ENCODE measurements around the gene REPIN1.
A peak's percentile ranks its signal among the peaks of the same experiment; 100 is the strongest.

REPIN1 gene

DNA sequence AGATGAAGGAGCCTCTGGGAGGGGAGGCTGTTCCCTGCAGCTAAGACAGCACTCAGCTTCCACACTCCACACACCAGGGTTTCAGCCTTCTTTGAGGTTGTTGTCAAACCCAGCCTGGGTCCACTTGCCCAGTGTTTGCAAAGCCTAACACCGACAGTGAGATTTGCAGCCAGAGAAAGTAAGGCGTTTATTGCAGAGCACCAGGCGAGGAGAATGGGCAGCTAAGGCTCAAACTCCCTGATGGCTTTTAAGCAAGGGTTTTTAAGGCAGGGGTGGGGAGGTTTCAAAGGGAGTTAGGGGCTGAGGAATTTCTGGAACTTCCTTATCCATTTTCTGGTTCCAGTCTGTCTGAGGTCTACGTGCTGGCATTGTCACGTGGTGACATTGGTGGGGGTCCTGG is 5.8 kb downstream of the REPIN1 start:
- no peak for DNase-seq (ENCODE audit: low read depth)
- TF ChIP-seq, protein P1, sequence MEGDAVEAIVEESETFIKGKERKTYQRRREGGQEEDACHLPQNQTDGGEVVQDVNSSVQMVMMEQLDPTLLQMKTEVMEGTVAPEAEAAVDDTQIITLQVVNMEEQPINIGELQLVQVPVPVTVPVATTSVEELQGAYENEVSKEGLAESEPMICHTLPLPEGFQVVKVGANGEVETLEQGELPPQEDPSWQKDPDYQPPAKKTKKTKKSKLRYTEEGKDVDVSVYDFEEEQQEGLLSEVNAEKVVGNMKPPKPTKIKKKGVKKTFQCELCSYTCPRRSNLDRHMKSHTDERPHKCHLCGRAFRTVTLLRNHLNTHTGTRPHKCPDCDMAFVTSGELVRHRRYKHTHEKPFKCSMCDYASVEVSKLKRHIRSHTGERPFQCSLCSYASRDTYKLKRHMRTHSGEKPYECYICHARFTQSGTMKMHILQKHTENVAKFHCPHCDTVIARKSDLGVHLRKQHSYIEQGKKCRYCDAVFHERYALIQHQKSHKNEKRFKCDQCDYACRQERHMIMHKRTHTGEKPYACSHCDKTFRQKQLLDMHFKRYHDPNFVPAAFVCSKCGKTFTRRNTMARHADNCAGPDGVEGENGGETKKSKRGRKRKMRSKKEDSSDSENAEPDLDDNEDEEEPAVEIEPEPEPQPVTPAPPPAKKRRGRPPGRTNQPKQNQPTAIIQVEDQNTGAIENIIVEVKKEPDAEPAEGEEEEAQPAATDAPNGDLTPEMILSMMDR (IDR thresholded peaks at IDR 0.05; ENCODE audit: low read length, missing control alignments), result no peak
- no peak overlapping the region for H3K4me3 ChIP-seq (replicated peaks; ENCODE audit: low read depth, low read length)

DNA sequence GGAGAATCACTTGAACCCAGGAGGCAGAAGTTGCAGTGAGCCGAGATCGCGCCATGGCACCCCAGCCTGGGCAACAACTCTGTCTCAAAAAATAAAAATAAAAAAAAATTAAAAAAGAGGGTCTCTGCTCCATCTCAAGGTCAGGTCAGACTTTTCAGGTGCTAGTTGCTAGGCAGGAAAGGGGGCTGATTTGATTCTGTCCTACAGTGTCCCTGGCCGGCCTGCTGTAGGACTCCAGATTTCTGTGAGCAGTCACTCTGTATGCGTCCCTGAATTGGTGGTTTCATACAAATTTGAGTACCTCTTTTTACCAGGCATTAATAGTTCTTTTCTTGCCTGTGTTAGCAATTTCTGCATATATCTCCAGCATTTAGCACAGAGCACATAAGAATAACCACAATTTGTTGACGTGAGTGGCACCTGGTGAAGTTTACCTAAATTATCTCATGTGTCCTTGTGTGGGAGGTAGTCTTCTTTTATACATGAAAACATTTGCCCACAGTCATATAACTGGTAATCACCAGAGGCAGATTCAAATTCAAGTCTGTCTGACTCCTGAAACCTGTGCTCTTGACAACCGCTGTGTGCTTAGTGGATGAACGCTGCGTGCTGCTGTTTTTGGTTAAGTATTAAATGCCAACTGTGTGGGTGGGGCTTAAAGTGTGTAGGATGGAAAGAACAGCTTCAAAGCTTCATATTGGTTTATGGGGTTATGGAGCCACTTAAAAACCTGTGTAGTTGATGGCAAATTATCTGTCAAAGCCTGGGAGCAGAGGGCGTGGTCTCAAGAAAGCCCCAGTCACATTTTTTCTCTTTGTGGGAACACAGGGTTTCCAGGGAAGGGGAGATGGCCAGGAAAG is 7.3 kb downstream of the REPIN1 start:
- TF ChIP-seq, protein P1 (IDR thresholded peaks at IDR 0.05; ENCODE audit: low read length, missing control alignments), result no peak
- no peak for DNase-seq (ENCODE audit: low read depth)
- H3K4me3 ChIP-seq (replicated peaks; ENCODE audit: low read depth, low read length), result no peak overlapping the region

DNA sequence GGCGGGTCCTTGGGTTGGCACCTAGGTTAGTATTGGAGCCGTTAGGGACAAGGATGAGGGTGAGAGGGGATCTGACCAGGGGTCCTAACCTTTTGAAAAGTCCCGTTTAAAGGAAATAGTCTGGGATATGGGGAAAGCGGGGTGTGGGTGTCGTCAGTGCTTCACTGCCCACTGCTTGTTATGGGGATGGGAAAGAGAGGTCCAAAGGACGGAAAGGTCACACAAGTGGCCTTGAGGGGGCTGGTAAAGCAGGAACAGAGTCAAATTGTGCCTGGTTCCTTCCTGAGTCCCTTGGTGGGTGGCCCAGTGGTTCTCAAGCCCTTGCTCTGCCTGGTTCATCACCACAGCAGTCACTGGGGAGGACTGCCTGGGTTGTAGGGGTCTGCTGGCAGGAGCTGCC is 7.9 kb downstream of the REPIN1 start:
- DNase-seq (ENCODE audit: low read depth), result no peak
- H3K4me3 ChIP-seq (replicated peaks; ENCODE audit: low read depth, low read length), result no peak overlapping the region
- TF ChIP-seq, protein P1 (IDR thresholded peaks at IDR 0.05; ENCODE audit: low read length, missing control alignments), result no peak

DNA sequence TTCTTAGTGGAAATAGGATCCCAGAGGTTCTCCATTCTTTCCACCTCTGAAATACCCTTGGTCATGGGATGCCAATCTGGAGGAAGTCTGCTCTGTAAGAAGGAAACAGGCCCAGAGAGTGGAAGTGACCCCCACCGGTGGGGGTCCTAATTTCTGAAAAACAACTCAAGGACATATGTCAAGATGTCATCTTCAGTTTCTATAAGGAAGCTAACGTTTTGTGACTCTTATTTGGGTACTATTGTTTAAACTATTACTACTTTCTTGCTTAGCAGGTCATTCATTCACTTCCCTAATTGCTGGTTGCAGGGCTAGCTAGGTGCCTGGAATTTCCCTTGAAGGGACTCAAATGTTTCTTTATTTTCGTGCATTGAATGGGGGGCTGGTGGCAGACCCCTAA is 8.6 kb downstream of the REPIN1 start:
- TF ChIP-seq, protein P1 (IDR thresholded peaks at IDR 0.05; ENCODE audit: low read length, missing control alignments), result no peak
- H3K4me3 ChIP-seq (replicated peaks; ENCODE audit: low read depth, low read length), result no peak overlapping the region
- DNase-seq (ENCODE audit: low read depth), result no peak

DNA sequence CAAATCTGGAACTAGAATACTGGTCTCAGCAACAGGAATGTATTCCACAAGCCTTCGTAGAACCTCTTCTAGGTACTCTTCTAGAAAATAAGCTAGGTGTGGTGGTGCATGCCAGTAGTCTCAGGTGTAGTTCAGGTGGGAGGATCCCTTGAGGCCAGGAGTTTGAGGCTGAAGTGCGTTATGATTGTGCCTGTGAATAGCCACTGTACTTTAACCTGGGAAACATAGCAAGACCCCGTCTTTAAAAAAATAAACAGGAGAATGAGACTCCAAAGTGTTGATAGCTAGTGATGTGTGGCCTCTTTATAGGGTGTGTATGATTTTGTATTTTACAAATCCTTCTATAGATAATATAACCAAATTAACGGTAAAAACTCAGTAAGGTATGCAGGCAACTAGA is 9.0 kb downstream of the REPIN1 start:
- H3K4me3 ChIP-seq (replicated peaks; ENCODE audit: low read depth, low read length), result no peak overlapping the region
- DNase-seq (ENCODE audit: low read depth), result no peak
- TF ChIP-seq, protein P1 (IDR thresholded peaks at IDR 0.05; ENCODE audit: low read length, missing control alignments), result no peak

DNA sequence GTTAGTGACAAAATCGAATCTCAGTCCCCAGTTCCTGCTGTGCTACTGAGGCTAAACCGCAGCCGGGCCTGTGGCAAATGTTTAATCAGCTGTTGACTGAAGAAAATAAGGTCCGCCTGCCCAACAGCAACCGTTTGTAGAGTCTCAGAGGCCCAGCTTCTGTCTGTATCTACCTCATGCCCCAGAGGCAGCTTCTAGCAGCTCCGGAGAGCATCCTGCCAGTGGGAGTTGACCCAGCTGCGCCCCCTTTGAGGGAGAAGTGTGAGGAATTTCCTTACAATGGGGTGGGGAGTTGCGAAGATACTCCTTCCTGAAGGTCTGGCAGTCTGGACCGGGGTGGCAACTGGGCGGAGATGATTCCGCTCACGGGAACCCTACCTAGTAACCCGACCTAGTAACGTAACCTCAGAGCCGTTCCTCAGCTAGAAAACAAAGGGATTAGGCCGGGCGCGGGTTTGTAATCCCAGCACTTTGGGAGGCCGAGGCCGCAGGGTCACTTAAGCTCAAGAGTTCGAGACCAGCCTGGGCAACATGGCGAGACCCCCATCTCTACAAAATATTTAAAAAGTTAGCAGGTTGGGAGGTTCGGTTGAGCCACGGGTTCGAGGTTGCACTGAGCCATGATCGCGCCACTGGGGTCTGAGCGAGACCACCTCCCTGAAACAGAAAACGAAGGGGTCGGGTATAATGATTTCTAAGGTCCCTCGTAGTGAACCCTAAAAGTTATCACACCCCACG is 9.7 kb downstream of the REPIN1 start:
- peak; percentile 78 for DNase-seq (ENCODE audit: low read depth)
- TF ChIP-seq, protein P1 (IDR thresholded peaks at IDR 0.05; ENCODE audit: low read length, missing control alignments), result peak; percentile 20
- H3K4me3 ChIP-seq (replicated peaks; ENCODE audit: low read depth, low read length), result peak overlapping the region; percentile 67

Measured in fibroblast of pulmonary artery (primary cell).